Uterus (tissue), 4 donors: Measurements from ENCODE around the gene PTPRD. TPM values are rescaled to one million over a fixed set of nuclear protein-coding genes. Genes with fewer than 3 reads are reported as not detected.

Experiments used
- DNase-seq, 2 donors: peaks; one replicate each; pipeline ENCODE4 v3.0.0-alpha.2; 2019 to 2020
- H3K27ac ChIP-seq, 2 donors: fragments of 200-600 bp; sonication (generic); 1 replicate in 1 of 2; 2 replicates in 1 of 2; pipeline ENCODE4 v1.5.1; 2016 to 2018
- H3K27me3 ChIP-seq, 2 donors: fragments of 200-600 bp; sonication (generic); one replicate each; pipeline ENCODE4 v1.5.1; 2018 to 2019; ENCODE audit warnings: control low read depth in 1 of 2
- H3K36me3 ChIP-seq, 2 donors: fragments of 200-600 bp; sonication (generic); one replicate each; pipeline ENCODE4 v1.5.1; 2019; ENCODE audit warnings: control low read depth in 1 of 2
- H3K4me1 ChIP-seq, 2 donors: fragments of 200-600 bp; sonication (generic); one replicate each; pipeline ENCODE4 v1.5.1; 2018 to 2019; ENCODE audit warnings: control low read depth in 1 of 2
- H3K4me3 ChIP-seq, 2 donors: fragments of 200-600 bp; sonication (generic); 1 replicate in 1 of 2; 2 replicates in 1 of 2; pipeline ENCODE4 v1.5.1; 2018 to 2019; ENCODE audit warnings: mild to moderate bottlenecking in 1 of 2
- H3K9me3 ChIP-seq, 2 donors: fragments of 200-600 bp; sonication (generic); one replicate each; pipeline ENCODE4 v1.5.1; 2019; ENCODE audit warnings: control low read depth in 1 of 2
- CTCF ChIP-seq, 4 experiments: fragments of 200-600 bp in 2 of 4; fragments of 450-650 bp in 2 of 4; sonication (generic) in 2 of 4; IDR thresholded peaks; one replicate each; pipeline ENCODE4 v1.5.1; 2016 to 2019; ENCODE audit warnings: antibody characterized with exemption in 4 of 4, mild to moderate bottlenecking in 2 of 4, moderate library complexity in 1 of 4
- POLR2A ChIP-seq, 2 donors: fragments of 450-650 bp; IDR thresholded peaks; one replicate each; pipeline ENCODE4 v1.6.1; 2016; ENCODE audit warnings: antibody characterized with exemption in 2 of 2, mild to moderate bottlenecking in 1 of 2, moderate library complexity in 1 of 2
- intact Hi-C: fragments of 100-400 bp; cut with DNase I; formaldehyde crosslinking; loops from one replicate; pipeline ENCODE4 v1.15.1; 2023; ENCODE audit warnings: low total_unique reads
- total RNA-seq, 4 donors: library from RNA; depleted of rRNA in 3 of 4; stranded (reverse); fragments of >200 nt in 3 of 4; gene quantifications; one replicate each; pipeline versions ENCODE4 v1.1.0 to v1.2.4, GENCODE V29; 2014 to 2023
- donor health status: DM: yes; HTN: yes; CAD: no.

Gene PTPRD
- total RNA-seq, 4 donors from 2014 or later, result 1.2 to 136 (median 26.4) TPM

GRCh38 chr9:9846557-9846956 is 766.2 kb downstream of the PTPRD start:
- Histone ChIP-seq H3K27ac (no peak overlapping the region), H3K4me1 (no peaks in the 10 kb centered on the region), H3K27me3 (no peaks in the 10 kb centered on the region), H3K9me3 (no peaks in the 10 kb centered on the region), H3K36me3 (no peaks in the 10 kb centered on the region), H3K4me3 (no peak overlapping the region)
- intact Hi-C loops, result loop anchor here (10.0 kb wide), 1 partner anchor 58 kb away; no protein-coding TSS in a partner anchor
- DNase-seq, result no peak
- TF ChIP-seq POLR2A (IDR thresholded peaks at IDR 0.05) (no peak), CTCF (IDR thresholded peaks at IDR 0.05) (no peak)

- intact Hi-C loops, result no loop called here
- no peak for TF ChIP-seq POLR2A (IDR thresholded peaks at IDR 0.05)
- no peak for TF ChIP-seq CTCF (IDR thresholded peaks at IDR 0.05)
- Histone ChIP-seq H3K27ac (no peak overlapping the region), H3K4me3 (no peak overlapping the region), H3K27me3 (no peaks in the 10 kb centered on the region), H3K4me1 (no peaks in the 10 kb centered on the region), H3K9me3 (no peaks in the 10 kb centered on the region), H3K36me3 (no peaks in the 10 kb centered on the region)
- DNase-seq, result no peak
Observed at GRCh38 chr9:9820436-9820835, 792.4 kb downstream of the PTPRD start.

GRCh38 chr9:9819886-9820285 is 792.9 kb downstream of the PTPRD start:
- Histone ChIP-seq H3K4me1 (no peaks in the 10 kb centered on the region), H3K27me3 (no peaks in the 10 kb centered on the region), H3K36me3 (no peaks in the 10 kb centered on the region), H3K4me3 (no peak overlapping the region), H3K9me3 (no peaks in the 10 kb centered on the region), H3K27ac (no peak overlapping the region)
- DNase-seq, result no peak
- intact Hi-C loops, result no loop called here
- TF ChIP-seq CTCF (IDR thresholded peaks at IDR 0.05) (no peak), POLR2A (IDR thresholded peaks at IDR 0.05) (no peak)

- Histone ChIP-seq H3K36me3 (no peaks in the 10 kb centered on the region), H3K27me3 (no peaks in the 10 kb centered on the region), H3K27ac (no peak overlapping the region), H3K4me1 (no peaks in the 10 kb centered on the region), H3K9me3 (no peaks in the 10 kb centered on the region), H3K4me3 (no peak overlapping the region)
- TF ChIP-seq CTCF (IDR thresholded peaks at IDR 0.05) (no peak), POLR2A (IDR thresholded peaks at IDR 0.05) (no peak)
- intact Hi-C loops, result no loop called here
- no peak for DNase-seq
Observed at GRCh38 chr9:9817176-9817575, 795.6 kb downstream of the PTPRD start.

- Histone ChIP-seq H3K9me3 (no peaks in the 10 kb centered on the region), H3K36me3 (no peaks in the 10 kb centered on the region), H3K4me1 (no peaks in the 10 kb centered on the region), H3K27ac (no peak overlapping the region), H3K4me3 (no peak overlapping the region), H3K27me3 (no peaks in the 10 kb centered on the region)
- no peak for DNase-seq
- TF ChIP-seq CTCF (IDR thresholded peaks at IDR 0.05), result no peak
- TF ChIP-seq POLR2A (IDR thresholded peaks at IDR 0.05), result no peak
- intact Hi-C loops, result no loop called here
Observed at GRCh38 chr9:9804109-9804508, 808.7 kb downstream of the PTPRD start.
